Stimulated activated CD4-positive, alpha-beta T cell treated with anti-CD3 and anti-CD28 coated beads, TNF-alpha, amount 100 ng/mL, for 1 hour (primary cell): Measurements from ENCODE around the gene PRKAR2B.
A peak's percentile ranks its signal among the peaks of the same experiment; 100 is the strongest.

Experiments
- DNase-seq, 3 donors: peaks; one replicate each; pipeline ENCODE4 v3.0.0-alpha.2; 2020; ENCODE audit warnings: low read depth in 3 of 3, low spot score in 1 of 3

The PRKAR2B gene

GRCh38 chr7:107173691-107174406 is 129.3 kb downstream of the PRKAR2B start:
- no peak for DNase-seq

- DNase-seq = no peak
Measured at GRCh38 chr7:107179326-107180164, 135.0 kb downstream of the PRKAR2B start.

- peak in 2 of 3 donors; percentile 49 to 53 for DNase-seq
Measured at GRCh38 chr7:107180378-107180777, 135.9 kb downstream of the PRKAR2B start.

- no peak for DNase-seq
Measured at GRCh38 chr7:107181172-107181571, 136.7 kb downstream of the PRKAR2B start.

- DNase-seq = no peak
Measured at GRCh38 chr7:107185716-107186115, 141.2 kb downstream of the PRKAR2B start.

- DNase-seq = no peak
Measured at GRCh38 chr7:107186240-107186639, 141.7 kb downstream of the PRKAR2B start.

- DNase-seq = no peak
Measured at GRCh38 chr7:107187774-107188173, 143.3 kb downstream of the PRKAR2B start.

- DNase-seq = no peak
Measured at GRCh38 chr7:107190090-107190489, 145.6 kb downstream of the PRKAR2B start.

- DNase-seq = no peak
Measured at GRCh38 chr7:107194052-107194451, 149.5 kb downstream of the PRKAR2B start.

GRCh38 chr7:107196834-107197610 is 152.5 kb downstream of the PRKAR2B start:
- DNase-seq = no peak

- DNase-seq = peak in 1 of 3 donors; percentile 7
Measured at GRCh38 chr7:107201795-107202450, 157.4 kb downstream of the PRKAR2B start.

GRCh38 chr7:107203607-107204006 is 159.1 kb downstream of the PRKAR2B start:
- DNase-seq = no peak

GRCh38 chr7:107206136-107206535 is 161.6 kb downstream of the PRKAR2B start:
- no peak for DNase-seq

- DNase-seq = no peak
Measured at GRCh38 chr7:107206706-107207105, 162.2 kb downstream of the PRKAR2B start.

- no peak for DNase-seq
Measured at GRCh38 chr7:107207459-107207858, 163.0 kb downstream of the PRKAR2B start.

- DNase-seq = no peak
Measured at GRCh38 chr7:107208024-107208521, 163.6 kb downstream of the PRKAR2B start.

- no peak for DNase-seq
Measured at GRCh38 chr7:107208563-107208962, 164.1 kb downstream of the PRKAR2B start.

GRCh38 chr7:107209565-107209964 is 165.1 kb downstream of the PRKAR2B start:
- no peak for DNase-seq

GRCh38 chr7:107210400-107210799 is 165.9 kb downstream of the PRKAR2B start:
- DNase-seq = no peak
